Left ventricle myocardium inferior (tissue), 1 donor: Measurements from ENCODE around the gene KRTAP4-7. TPM values are rescaled to one million over a fixed set of nuclear protein-coding genes. Genes with fewer than 3 reads are reported as not detected.

ENCODE experiments used
- DNase-seq: peaks from one replicate; pipeline ENCODE4 v3.0.0-alpha.2; 2020
- H3K27ac ChIP-seq: fragments of 200-600 bp; replicated peaks from 2 replicates; pipeline ENCODE4 v1.8.0; 2021
- H3K27me3 ChIP-seq: fragments of 200-600 bp; 2 replicates; pipeline ENCODE4 v1.8.0; 2021; ENCODE audit warnings: low read depth
- H3K36me3 ChIP-seq: fragments of 200-600 bp; 2 replicates; pipeline ENCODE4 v1.8.0; 2021
- H3K4me1 ChIP-seq: fragments of 200-600 bp; 2 replicates; pipeline ENCODE4 v1.8.0; 2021
- H3K4me3 ChIP-seq: fragments of 200-600 bp; 2 replicates; pipeline ENCODE4 v1.8.0; 2021; ENCODE audit warnings: mild to moderate bottlenecking, moderate library complexity
- H3K9me3 ChIP-seq: fragments of 200-600 bp; replicated peaks from 2 replicates; pipeline ENCODE4 v1.8.0; 2021
- CTCF ChIP-seq: fragments of 200-600 bp; IDR thresholded peaks from 2 replicates; pipeline ENCODE4 v1.8.0; 2021; ENCODE audit warnings: antibody characterized with exemption, mild to moderate bottlenecking, borderline replicate concordance
- intact Hi-C: fragments of 100-400 bp; cut with micrococcal nuclease; formaldehyde crosslinking; loops from one replicate; pipeline ENCODE4 v1.11.0; 2022
- total RNA-seq: library from RNA; stranded (reverse); fragmentation: NEBNext Ultra II Directional; extraction: Animal tissue kit (Norgen Biotek cat#: 25700); gene quantifications from one replicate; pipeline ENCODE4 v1.2.1, GENCODE V29; 2021
- donor health status: DM: no; HTN: yes; CAD: no; lungs with severe emphysema.

KRTAP4-7 gene
- total RNA-seq, 1 donor from 2014 or later: not detected

- no peak for DNase-seq
- Histone ChIP-seq H3K9me3 (peaks cover 9% of the 10 kb centered on the region), H3K27ac (no peak overlapping the region), H3K4me1 (no peaks in the 10 kb centered on the region), H3K36me3 (no peaks in the 10 kb centered on the region), H3K27me3 (peaks cover 45% of the 10 kb centered on the region), H3K4me3 (no peak overlapping the region)
- intact Hi-C loops: no loop called here
- no peak for TF ChIP-seq CTCF
Measured at GRCh38 chr17:41125064-41125463, 41.1 kb downstream of the KRTAP4-7 start.

DNA sequence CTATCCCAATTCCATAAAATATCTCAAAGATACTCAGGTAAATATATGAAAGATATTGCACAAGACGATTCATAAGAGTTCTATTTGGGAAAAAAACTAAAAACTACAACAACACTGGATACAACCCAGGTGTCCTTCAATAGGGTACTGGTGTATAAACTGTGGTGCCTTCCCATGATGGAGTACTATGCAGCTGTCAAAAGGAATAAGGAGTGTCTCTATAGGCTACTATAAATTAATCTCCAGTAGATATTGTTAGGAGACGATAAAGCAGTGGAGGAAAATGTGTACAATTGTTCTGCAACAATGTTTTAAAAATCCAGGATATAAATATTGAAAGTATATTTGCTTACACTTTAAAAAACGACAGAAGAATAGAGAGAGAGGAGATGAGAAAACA, 42.5 kb downstream of the KRTAP4-7 start:
- DNase-seq: no peak
- H3K27me3 ChIP-seq: peaks cover 48% of the 10 kb centered on the region
- no peaks in the 10 kb centered on the region for H3K4me1 ChIP-seq
- intact Hi-C loops: no loop called here
- no peaks in the 10 kb centered on the region for H3K36me3 ChIP-seq
- peaks cover 9% of the 10 kb centered on the region for H3K9me3 ChIP-seq
- no peak overlapping the region for H3K4me3 ChIP-seq
- no peak overlapping the region for H3K27ac ChIP-seq
- TF ChIP-seq CTCF: no peak

DNA sequence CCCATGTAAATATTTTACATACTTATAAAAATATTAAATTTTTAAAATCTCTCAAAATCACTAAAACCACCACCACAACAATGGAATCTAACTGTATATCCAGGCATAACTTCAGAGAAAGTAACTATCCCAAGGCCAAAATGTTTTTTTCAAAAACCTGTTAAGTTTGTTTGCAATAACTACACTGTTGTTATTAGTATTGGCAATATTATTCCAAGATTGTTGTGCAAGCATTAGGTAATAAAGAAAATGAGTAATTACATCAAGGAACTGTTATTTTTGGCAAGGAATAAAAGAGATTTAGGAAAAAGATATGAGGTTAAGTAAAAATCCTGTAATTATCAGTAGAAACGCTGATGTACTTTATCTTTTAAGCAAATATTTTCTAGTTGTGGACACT, 43.4 kb downstream of the KRTAP4-7 start:
- DNase-seq: no peak
- intact Hi-C loops: no loop called here

GRCh38 chr17:41131979-41132378, 48.0 kb downstream of the KRTAP4-7 start:
- TF ChIP-seq CTCF: no peak
- intact Hi-C loops: no loop called here
- DNase-seq: no peak

More for the DNA sequence above, 43.4 kb downstream of the KRTAP4-7 start:
- no peaks in the 10 kb centered on the region for H3K36me3 ChIP-seq
- no peaks in the 10 kb centered on the region for H3K4me1 ChIP-seq
- H3K27me3 ChIP-seq: peaks cover 44% of the 10 kb centered on the region
- peaks cover 9% of the 10 kb centered on the region for H3K9me3 ChIP-seq
- no peak overlapping the region for H3K4me3 ChIP-seq
- no peak for TF ChIP-seq CTCF
- H3K27ac ChIP-seq: no peak overlapping the region

GRCh38 chr17:41133880-41134735, 50.2 kb downstream of the KRTAP4-7 start:
- DNase-seq: no peak
- TF ChIP-seq CTCF: no peak
- Histone ChIP-seq H3K36me3 (no peaks in the 10 kb centered on the region), H3K9me3 (peaks cover 12% of the 10 kb centered on the region), H3K27me3 (peaks cover 21% of the 10 kb centered on the region), H3K4me1 (no peaks in the 10 kb centered on the region), H3K27ac (no peak overlapping the region), H3K4me3 (no peak overlapping the region)
- intact Hi-C loops: no loop called here

More at GRCh38 chr17:41131979-41132378, 48.0 kb downstream of the KRTAP4-7 start:
- H3K27me3 ChIP-seq: peaks cover 18% of the 10 kb centered on the region
- no peak overlapping the region for H3K4me3 ChIP-seq
- no peak overlapping the region for H3K27ac ChIP-seq
- H3K9me3 ChIP-seq: peaks cover 12% of the 10 kb centered on the region
- no peaks in the 10 kb centered on the region for H3K36me3 ChIP-seq
- H3K4me1 ChIP-seq: no peaks in the 10 kb centered on the region

Other genes with a start within 250 kb of the KRTAP4-7 start
- not detected for gene KRT12, start 216.9 kb upstream of the KRTAP4-7 start, total RNA-seq
- not detected for gene KRT20, start 198.9 kb upstream of the KRTAP4-7 start, total RNA-seq
- gene KRT23, start 146.5 kb upstream of the KRTAP4-7 start, total RNA-seq: 0.33 TPM
- gene KRT39, start 117.2 kb upstream of the KRTAP4-7 start, total RNA-seq: not detected
- not detected for gene KRT40, start 99.8 kb upstream of the KRTAP4-7 start, total RNA-seq
- gene KRTAP3-3, start 90.0 kb upstream of the KRTAP4-7 start, total RNA-seq: not detected
- not detected for gene KRTAP3-2, start 84.2 kb upstream of the KRTAP4-7 start, total RNA-seq
- gene KRTAP3-1, start 75.0 kb upstream of the KRTAP4-7 start, total RNA-seq: not detected
- not detected for gene KRTAP1-5, start 56.9 kb upstream of the KRTAP4-7 start, total RNA-seq
- not detected for gene KRTAP1-4, start 54.0 kb upstream of the KRTAP4-7 start, total RNA-seq
- gene KRTAP1-3, start 49.3 kb upstream of the KRTAP4-7 start, total RNA-seq: not detected
- not detected for gene KRTAP1-1, start 42.7 kb upstream of the KRTAP4-7 start, total RNA-seq
- not detected for gene KRTAP2-1, start 36.8 kb upstream of the KRTAP4-7 start, total RNA-seq
- not detected for gene KRTAP2-2, start 28.9 kb upstream of the KRTAP4-7 start, total RNA-seq
- gene KRTAP2-3, start 24.0 kb upstream of the KRTAP4-7 start, total RNA-seq: not detected
- gene KRTAP2-4, start 18.3 kb upstream of the KRTAP4-7 start, total RNA-seq: not detected
- gene KRTAP4-8, start 14.0 kb downstream of the KRTAP4-7 start, total RNA-seq: not detected
- gene KRTAP4-16, start 18.1 kb downstream of the KRTAP4-7 start, total RNA-seq: not detected
- gene KRTAP4-9, start 21.2 kb downstream of the KRTAP4-7 start, total RNA-seq: not detected
- not detected for gene KRTAP4-11, start 34.2 kb downstream of the KRTAP4-7 start, total RNA-seq
- not detected for gene KRTAP4-12, start 40.0 kb downstream of the KRTAP4-7 start, total RNA-seq
- gene KRTAP4-6, start 56.4 kb downstream of the KRTAP4-7 start, total RNA-seq: not detected
- gene KRTAP4-5, start 65.7 kb downstream of the KRTAP4-7 start, total RNA-seq: not detected
- not detected for gene KRTAP4-4, start 76.6 kb downstream of the KRTAP4-7 start, total RNA-seq
- not detected for gene KRTAP4-3, start 84.1 kb downstream of the KRTAP4-7 start, total RNA-seq
- gene KRTAP4-2, start 94.1 kb downstream of the KRTAP4-7 start, total RNA-seq: not detected
- not detected for gene KRTAP4-1, start 100.8 kb downstream of the KRTAP4-7 start, total RNA-seq
- not detected for gene KRTAP9-1, start 105.7 kb downstream of the KRTAP4-7 start, total RNA-seq
- gene KRTAP9-2, start 142.5 kb downstream of the KRTAP4-7 start, total RNA-seq: not detected
- gene KRTAP9-3, start 148.3 kb downstream of the KRTAP4-7 start, total RNA-seq: not detected
- gene KRTAP9-8, start 153.8 kb downstream of the KRTAP4-7 start, total RNA-seq: not detected
- gene KRTAP9-4, start 165.5 kb downstream of the KRTAP4-7 start, total RNA-seq: not detected
- gene KRTAP9-9, start 171.2 kb downstream of the KRTAP4-7 start, total RNA-seq: not detected
- not detected for gene KRTAP9-6, start 181.2 kb downstream of the KRTAP4-7 start, total RNA-seq
- not detected for gene KRTAP9-7, start 191.5 kb downstream of the KRTAP4-7 start, total RNA-seq
- not detected for gene KRTAP29-1, start 218.7 kb downstream of the KRTAP4-7 start, total RNA-seq
- gene KRTAP16-1, start 225.2 kb downstream of the KRTAP4-7 start, total RNA-seq: not detected
- gene KRTAP17-1, start 231.6 kb downstream of the KRTAP4-7 start, total RNA-seq: not detected